ENCODE measurements around the gene CD8B.
A peak's percentile ranks its signal among the peaks of the same experiment; 100 is the strongest.

The CD8B gene

GRCh38 chr2:86833315-86833714 lies 28.4 kb downstream of the CD8B start:
- no peak for DNase-seq

- DNase-seq = no peak
Observed at GRCh38 chr2:86832334-86833096, 29.2 kb downstream of the CD8B start.

- no peak for DNase-seq
Observed at GRCh38 chr2:86831537-86831936, 30.1 kb downstream of the CD8B start.

GRCh38 chr2:86826951-86827350 lies 34.7 kb downstream of the CD8B start:
- DNase-seq = no peak

GRCh38 chr2:86825693-86826381 lies 35.8 kb downstream of the CD8B start:
- no peak for DNase-seq

GRCh38 chr2:86825036-86825692 lies 36.5 kb downstream of the CD8B start:
- no peak for DNase-seq

GRCh38 chr2:86822668-86823345 lies 38.9 kb downstream of the CD8B start:
- no peak for DNase-seq

- DNase-seq = no peak
Observed at GRCh38 chr2:86821842-86822241, 39.8 kb downstream of the CD8B start.

- DNase-seq = no peak
Observed at GRCh38 chr2:86821306-86821705, 40.4 kb downstream of the CD8B start.

GRCh38 chr2:86818957-86819356 lies 42.7 kb downstream of the CD8B start:
- DNase-seq = no peak

GRCh38 chr2:86818114-86818801 lies 43.4 kb downstream of the CD8B start:
- no peak for DNase-seq

- DNase-seq = no peak
Observed at GRCh38 chr2:86815611-86816010, 46.1 kb downstream of the CD8B start.

GRCh38 chr2:86809481-86810121 lies 52.1 kb downstream of the CD8B start:
- DNase-seq = no peak

GRCh38 chr2:86808315-86809161 lies 53.1 kb downstream of the CD8B start:
- DNase-seq = peak; percentile 59

GRCh38 chr2:86807468-86808275 lies 54.0 kb downstream of the CD8B start:
- no peak for DNase-seq

GRCh38 chr2:86807133-86807467 lies 54.6 kb downstream of the CD8B start:
- DNase-seq = no peak

- no peak for DNase-seq
Observed at GRCh38 chr2:86806059-86806857, 55.4 kb downstream of the CD8B start.

GRCh38 chr2:86800856-86801567 lies 60.7 kb downstream of the CD8B start:
- DNase-seq = no peak

GRCh38 chr2:86794861-86795260 lies 66.8 kb downstream of the CD8B start:
- DNase-seq = no peak
